GM12878 (cell line): ENCODE data around the gene SRRM5. TPM values are rescaled to one million over a fixed set of nuclear protein-coding genes. Genes with fewer than 3 reads are reported as not detected.

Experiments
- ATAC-seq: fragments of 200-7000 bp; cut with Tn5 transposase; 3 replicates; pipeline ENCODE4 v1.9.1; 2020; ENCODE audit warnings: mild to moderate bottlenecking, moderate library complexity
- BruUV-seq: library from RNA; stranded (reverse); fragments of 400-500 nt; replicated peaks from 2 replicates; lab custom pipeline; 2021; lab: Mats Ljungman, UMichigan
- CTCF ChIA-PET: fragments of 300-600 bp; sonication (Branson Sonifier 250); formaldehyde crosslinking; extraction: SDS; loops from one replicate; lab custom pipeline; 2021; ENCODE audit warnings: inconsistent platforms; lab: Yijun Ruan, JAX
- POLR2A ChIA-PET: fragments of 350-600 bp; formaldehyde crosslinking; extraction: SDS; loops from one replicate; lab custom pipeline; 2021; ENCODE audit warnings: inconsistent platforms; lab: Charles Lee
- RAD21 ChIA-PET: fragments of 300-600 bp; sonication (Branson Sonifier 250); formaldehyde crosslinking; loops from one replicate; lab custom pipeline; 2023; ENCODE audit warnings: antibody characterized with exemption; ENCODE audit not compliant: unreplicated experiment; lab: Charles Lee
- SMC1A ChIA-PET: fragments of 300-600 bp; sonication (Branson Sonifier 250); formaldehyde crosslinking; loops from one replicate; lab custom pipeline; 2023; ENCODE audit not compliant: unreplicated experiment, uncharacterized antibody; lab: Charles Lee
- DNase-seq: peaks from one replicate; pipeline ENCODE4 v3.0.0-alpha.2; 2011; ENCODE audit warnings: low read depth, low spot score
- FAIRE-seq: peaks from 3 replicates; lab custom pipeline; 2011; peaks lifted over from hg19 to GRCh38; lab: Jason Lieb, UNC
- H2AFZ ChIP-seq: 2 replicates; pipeline ENCODE4 v1.6.0; 2011; ENCODE audit warnings: low read depth, low read length, control low read depth; ENCODE audit not compliant: control insufficient read depth
- H3K27ac ChIP-seq: 2 replicates; pipeline ENCODE4 v1.5.1; 2011; ENCODE audit warnings: control low read depth; ENCODE audit not compliant: control insufficient read depth, insufficient read depth
- H3K27me3 ChIP-seq, 2 experiments: replicated peaks in 1 of 2; 2 replicates each; pipeline versions ENCODE4 v1.6.0 to v1.6.1; 2011; ENCODE audit warnings: low read length in 1 of 2; ENCODE audit not compliant: control insufficient read depth in 2 of 2, insufficient read depth in 2 of 2
- H3K36me3 ChIP-seq, 2 experiments: 2 replicates each; pipeline ENCODE4 v1.5.1; 2011; ENCODE audit warnings: low read length in 1 of 2; ENCODE audit not compliant: control insufficient read depth in 2 of 2, insufficient read depth in 2 of 2
- H3K4me1 ChIP-seq: 2 replicates; pipeline ENCODE4 v1.6.1; 2011; ENCODE audit warnings: mild to moderate bottlenecking, low read length, moderate library complexity, mixed read lengths; ENCODE audit not compliant: control insufficient read depth, insufficient read depth
- H3K4me2 ChIP-seq: 2 replicates; pipeline ENCODE4 v1.6.0; 2011; ENCODE audit warnings: control low read depth; ENCODE audit not compliant: control insufficient read depth, insufficient read depth
- H3K4me3 ChIP-seq: fragments of 200-600 bp; sonication (generic); 2 replicates; pipeline ENCODE4 v1.5.1; 2016
- H3K79me2 ChIP-seq: 2 replicates; pipeline ENCODE4 v1.6.0; 2011; ENCODE audit warnings: low read length; ENCODE audit not compliant: control insufficient read depth, insufficient read depth
- H3K9ac ChIP-seq: 2 replicates; pipeline ENCODE4 v1.8.0; 2011; ENCODE audit warnings: low read length, control low read depth, mixed read lengths; ENCODE audit not compliant: control insufficient read depth, insufficient read depth
- H3K9me3 ChIP-seq: replicated peaks from 3 replicates; pipeline ENCODE4 v1.5.1; 2011; ENCODE audit warnings: mild to moderate bottlenecking, low read length; ENCODE audit not compliant: control insufficient read depth, insufficient read depth
- H4K20me1 ChIP-seq: 2 replicates; pipeline ENCODE4 v1.6.0; 2011; ENCODE audit not compliant: control insufficient read depth, insufficient read depth
- ATF3 ChIP-seq: IDR thresholded peaks from 2 replicates; pipeline ENCODE4 v1.6.1; 2011; ENCODE audit warnings: low read depth, mild to moderate bottlenecking, low read length, moderate library complexity, borderline replicate concordance; ENCODE audit errors: extremely low read depth
- BCL11A ChIP-seq: IDR thresholded peaks from 2 replicates; pipeline ENCODE4 v1.6.1; 2011; ENCODE audit warnings: low read depth, low read length
- BCLAF1 ChIP-seq: fragments of 450-650 bp; IDR thresholded peaks from 2 replicates; pipeline ENCODE4 v1.6.1; 2017; ENCODE audit warnings: antibody characterized with exemption, mild to moderate bottlenecking, moderate library complexity
- BHLHE40 ChIP-seq, 2 experiments: fragments of 450-650 bp in 1 of 2; IDR thresholded peaks; 2 replicates each; pipeline ENCODE4 v1.6.1; 2011 to 2017; ENCODE audit warnings: low read depth in 2 of 2, borderline replicate concordance in 1 of 2, improper control_type of control experiment in 1 of 2, low read length in 1 of 2, mild to moderate bottlenecking in 1 of 2
- CBFB ChIP-seq: IDR thresholded peaks from 2 replicates; pipeline ENCODE4 v1.6.1; 2016; ENCODE audit warnings: antibody characterized with exemption, low read depth
- E2F4 ChIP-seq: IDR thresholded peaks from 2 replicates; pipeline ENCODE4 v1.6.1; 2012; ENCODE audit warnings: low read depth, low read length, improper control_type of control experiment
- EED ChIP-seq: sonication (generic); IDR thresholded peaks from 2 replicates; pipeline ENCODE4 v1.6.1; 2016; ENCODE audit warnings: antibody characterized with exemption, low read depth
- IRF5 ChIP-seq: fragments of 450-650 bp; IDR thresholded peaks from 2 replicates; pipeline ENCODE4 v1.6.1; 2017; ENCODE audit warnings: borderline replicate concordance
- JUND ChIP-seq: IDR thresholded peaks from 2 replicates; pipeline ENCODE4 v1.6.1; 2012; ENCODE audit warnings: low read depth, mild to moderate bottlenecking, low read length, improper control_type of control experiment, moderate library complexity
- KAT2A ChIP-seq: conservative IDR thresholded peaks from 2 replicates; pipeline ENCODE4 v1.6.1; 2011; ENCODE audit warnings: low read depth, low read length; ENCODE audit not compliant: control insufficient read depth
- MLLT1 ChIP-seq: fragments of 450-650 bp; IDR thresholded peaks from 2 replicates; pipeline ENCODE4 v1.6.1; 2016; ENCODE audit warnings: mild to moderate bottlenecking
- NFXL1 ChIP-seq: fragments of 450-650 bp; IDR thresholded peaks from 2 replicates; pipeline ENCODE4 v1.6.1; 2017; ENCODE audit warnings: antibody characterized with exemption, mild to moderate bottlenecking, borderline replicate concordance
- RAD51 ChIP-seq: fragments of 450-650 bp; IDR thresholded peaks from 2 replicates; pipeline ENCODE4 v1.6.1; 2016; ENCODE audit warnings: moderate library complexity, mild to moderate bottlenecking, inconsistent platforms
- SMARCA5 ChIP-seq: fragments of 450-650 bp; IDR thresholded peaks from 2 replicates; pipeline ENCODE4 v1.6.1; 2017; ENCODE audit warnings: mild to moderate bottlenecking
- SREBF2 ChIP-seq: IDR thresholded peaks from 2 replicates; pipeline ENCODE4 v1.6.1; 2012; ENCODE audit warnings: mild to moderate bottlenecking, low read length
- TCF12 ChIP-seq: IDR thresholded peaks from 2 replicates; pipeline ENCODE4 v1.6.1; 2011; ENCODE audit warnings: low read depth, mild to moderate bottlenecking, low read length
- ZNF274 ChIP-seq: IDR thresholded peaks from one replicate; pipeline ENCODE4 v1.8.0; 2011; ENCODE audit not compliant: insufficient read length, insufficient read depth
- ZNF622 ChIP-seq: fragments of 450-650 bp; IDR thresholded peaks from 2 replicates; pipeline ENCODE4 v1.6.1; 2017; ENCODE audit warnings: mild to moderate bottlenecking, inconsistent platforms
- WGBS: methylation state at CpG from one replicate; pipeline ENCODE4 v1.1.6; 2016; ENCODE audit warnings: low lambda C conversion rate; ENCODE audit not compliant: insufficient replicate concordance, insufficient coverage; ENCODE audit errors: missing lambda C conversion rate; 5-methylcytosine and 5-hydroxymethylcytosine counted together
- in situ Hi-C: fragments of 300-500 bp; cut with MboI; formaldehyde crosslinking; loops from 9 replicates; pipeline ENCODE4 v1.14.3; 2018; ENCODE audit warnings: mixed read lengths
- intact Hi-C: fragments of 100-400 bp; cut with micrococcal nuclease; formaldehyde crosslinking; loops from one replicate; pipeline ENCODE4 v1.14.2; 2022; ENCODE audit not compliant: unreplicated experiment
- polyA plus RNA-seq, 11 experiments: library from polyadenylated mRNA; depleted of rRNA in 4 of 11; unstranded in 6 of 11; stranded (reverse) in 5 of 11; fragments of >200 nt; fragmentation: Nextera tagmentation in 4 of 11; fragmentation: Illumina TruSeq in 1 of 11; extraction: Ambion mirVana in 4 of 11; extraction: Trizol in 1 of 11; gene quantifications; 1 replicate in 1 of 11; 2 replicates in 10 of 11; pipeline versions ENCODE4 v1.2.1 to v1.2.3, GENCODE V29; 2011 to 2016; ENCODE audit warnings: inconsistent platforms in 2 of 11, missing spikeins in 2 of 11, low read depth in 1 of 11
- total RNA-seq, 4 experiments: library from RNA; depleted of rRNA in 3 of 4; stranded (reverse); fragments of >200 nt in 3 of 4; fragmentation: Illumina TruSeq in 1 of 4; extraction: Trizol in 1 of 4; gene quantifications; 2 replicates each; pipeline versions ENCODE4 v1.2.1 to v1.2.3, GENCODE V29; 2013 to 2021

The SRRM5 gene
- total and polyA plus RNA-seq, 10 of the 15 experiments (the other 5 are each of a cell fraction or from before 2014, with no cell fraction given) = 0.06 to 0.38 (median 0.24) TPM; not detected in 2

- Histone ChIP-seq H3K27me3 (no peaks in the 10 kb centered on the region), H3K36me3 (peaks cover 3 to 6% of the 10 kb centered on the region in 2 experiments; a peak in 3 of 4 replicates), H3K4me3 (no peak overlapping the region), H3K27ac (no peak overlapping the region), H3K4me2 (no peak overlapping the region), H3K79me2 (peaks cover 2% of the 10 kb centered on the region), H3K9ac (no peak overlapping the region), H3K4me1 (no peaks in the 10 kb centered on the region), H2AFZ (no peak overlapping the region), H3K9me3 (no peaks in the 10 kb centered on the region), H4K20me1 (no peaks in the 10 kb centered on the region)
- WGBS = 34% methylated on average over 6 of the region's 6 CpGs
- FAIRE-seq (no peak), ATAC-seq (peak; percentile 22; the same call in 1 of the 3 replicates), DNase-seq (no peak)
- SMC1A ChIA-PET = interaction anchor here (1.9 kb wide), 1 partner anchor 34 kb away, joined by 10 read pairs; no protein-coding TSS in a partner anchor
- RAD21 ChIA-PET = no interaction called here
- BruUV-seq = no TSS peak
- POLR2A ChIA-PET = no interaction called here
- CTCF ChIA-PET = no interaction called here
- TF ChIP-seq ZNF274 = no peak
- TF ChIP-seq BCL11A = no peak
- no peak for TF ChIP-seq SMARCA5
- TF ChIP-seq BCLAF1 = no peak
- TF ChIP-seq CBFB = no peak
- TF ChIP-seq TCF12 = no peak
- no peak for TF ChIP-seq ATF3
- no peak for TF ChIP-seq JUND
- no peak for TF ChIP-seq NFXL1
- no peak for TF ChIP-seq ZNF622
- no peak for TF ChIP-seq EED
- no peak for TF ChIP-seq E2F4
- no peak for TF ChIP-seq SREBF2
- TF ChIP-seq IRF5 = no peak
- no peak for TF ChIP-seq KAT2A
- TF ChIP-seq RAD51 = no peak
- no peak for TF ChIP-seq BHLHE40 (IDR thresholded peaks at IDR 0.05; ENCODE audit: borderline replicate concordance in 1 of 2, low read depth in 2 of 2, low read length in 1 of 2)
- no peak for TF ChIP-seq MLLT1
- intact Hi-C loops (no loop called here), in situ Hi-C loops (no loop called here)
These were observed 22.2 kb upstream of the SRRM5 start for GRCh38 chr19:43589678-43590077.
